C4-2B (cell line): ENCODE measurements around the gene TUBGCP2.

Experiments used
- H3K27ac ChIP-seq: fragments of 450-650 bp; 2 replicates; pipeline ENCODE4 v1.5.1; 2017
- ZFX ChIP-seq: fragments of 450-650 bp; IDR thresholded peaks from 2 replicates; pipeline ENCODE4 v1.6.1; 2017
- TF ChIP-seq, protein P1 (sequence below): fragments of 450-650 bp; conservative IDR thresholded peaks from 2 replicates; pipeline ENCODE4 v1.5.1; 2017; ENCODE audit warnings: mild to moderate bottlenecking

TUBGCP2 gene

DNA sequence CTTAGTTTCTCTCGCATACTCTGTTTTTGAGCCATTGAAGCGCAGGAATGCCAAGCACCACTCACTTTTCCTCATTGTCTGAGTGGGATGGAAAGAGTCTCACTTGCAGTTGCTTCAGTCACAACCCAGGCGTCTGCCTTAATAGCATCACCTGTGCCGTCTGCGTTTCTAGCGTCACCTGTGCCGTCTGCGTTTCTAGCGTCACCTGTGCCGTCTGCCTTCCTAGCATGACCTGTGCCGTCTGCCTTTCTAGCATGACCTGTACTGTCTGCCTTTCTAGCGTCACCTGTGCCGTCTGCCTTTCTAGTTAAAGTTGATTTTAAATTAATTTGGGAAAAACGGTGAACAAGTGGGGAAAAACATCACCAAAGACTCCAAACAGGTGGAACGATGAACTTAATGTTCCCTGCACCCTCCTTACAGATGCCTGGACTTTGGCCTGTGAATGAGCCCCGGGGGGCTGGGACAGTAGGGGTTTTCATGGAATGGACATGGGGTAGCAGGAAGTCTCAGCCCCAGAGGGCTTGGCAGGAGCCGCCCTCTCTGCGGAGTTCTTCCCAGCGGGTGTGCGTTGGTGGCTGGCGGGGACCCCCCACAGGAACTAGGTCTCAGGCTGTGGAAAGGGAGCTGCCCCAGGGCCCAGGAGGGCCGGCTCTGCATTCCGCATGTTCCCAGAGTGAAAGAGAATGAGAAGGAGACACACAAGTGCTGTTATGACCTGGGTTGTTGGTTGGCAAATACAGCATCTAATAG, 3.5 kb upstream of the TUBGCP2 start:
- TF ChIP-seq ZFX = no peak
- no peak overlapping the region for H3K27ac ChIP-seq

DNA sequence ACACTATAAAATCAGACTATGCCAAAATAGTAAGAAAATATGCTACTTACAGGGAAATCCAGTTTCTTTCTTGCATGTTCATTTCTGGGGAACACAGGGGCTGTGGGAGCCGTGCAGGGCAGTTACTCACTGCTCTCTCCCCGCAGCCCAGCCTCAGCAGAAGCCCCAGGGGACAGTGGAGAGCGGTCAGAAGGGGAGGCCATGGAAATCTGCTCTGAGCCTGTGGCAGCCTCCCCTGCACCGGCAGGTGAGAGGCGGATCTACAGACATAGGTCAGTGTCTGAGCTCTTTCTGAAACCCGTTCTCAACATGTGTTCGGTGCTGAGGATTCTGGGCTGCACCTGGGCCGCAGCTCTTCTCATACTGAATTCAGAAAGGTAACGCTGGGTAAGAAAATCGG, 2.9 kb upstream of the TUBGCP2 start:
- TF ChIP-seq, protein P1, sequence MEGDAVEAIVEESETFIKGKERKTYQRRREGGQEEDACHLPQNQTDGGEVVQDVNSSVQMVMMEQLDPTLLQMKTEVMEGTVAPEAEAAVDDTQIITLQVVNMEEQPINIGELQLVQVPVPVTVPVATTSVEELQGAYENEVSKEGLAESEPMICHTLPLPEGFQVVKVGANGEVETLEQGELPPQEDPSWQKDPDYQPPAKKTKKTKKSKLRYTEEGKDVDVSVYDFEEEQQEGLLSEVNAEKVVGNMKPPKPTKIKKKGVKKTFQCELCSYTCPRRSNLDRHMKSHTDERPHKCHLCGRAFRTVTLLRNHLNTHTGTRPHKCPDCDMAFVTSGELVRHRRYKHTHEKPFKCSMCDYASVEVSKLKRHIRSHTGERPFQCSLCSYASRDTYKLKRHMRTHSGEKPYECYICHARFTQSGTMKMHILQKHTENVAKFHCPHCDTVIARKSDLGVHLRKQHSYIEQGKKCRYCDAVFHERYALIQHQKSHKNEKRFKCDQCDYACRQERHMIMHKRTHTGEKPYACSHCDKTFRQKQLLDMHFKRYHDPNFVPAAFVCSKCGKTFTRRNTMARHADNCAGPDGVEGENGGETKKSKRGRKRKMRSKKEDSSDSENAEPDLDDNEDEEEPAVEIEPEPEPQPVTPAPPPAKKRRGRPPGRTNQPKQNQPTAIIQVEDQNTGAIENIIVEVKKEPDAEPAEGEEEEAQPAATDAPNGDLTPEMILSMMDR = no peak
- TF ChIP-seq ZFX = no peak
- H3K27ac ChIP-seq = no peak overlapping the region

DNA sequence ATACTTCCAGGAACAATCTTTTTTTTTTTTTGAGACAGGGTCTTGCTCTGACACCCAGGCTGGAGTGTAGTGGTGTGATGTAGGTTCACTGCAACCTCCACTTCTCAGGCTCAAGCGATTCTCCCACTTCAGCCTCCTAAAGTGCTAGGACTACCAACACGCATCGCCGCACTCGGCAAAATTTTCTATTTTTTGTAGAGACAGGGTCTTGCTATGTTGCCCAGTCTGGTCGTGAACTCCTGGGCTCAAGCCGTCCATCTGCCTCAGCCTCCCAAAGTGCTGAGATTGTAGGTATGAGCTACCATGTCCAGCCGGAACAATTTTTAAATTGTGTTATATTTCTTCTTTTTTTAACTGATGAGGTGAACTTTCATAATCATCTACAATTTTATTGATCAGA, 2.1 kb upstream of the TUBGCP2 start:
- peak overlapping the region; percentile 92; the same call in 1 of the 2 replicates for H3K27ac ChIP-seq
- TF ChIP-seq, protein P1 = no peak
- TF ChIP-seq ZFX = no peak

DNA sequence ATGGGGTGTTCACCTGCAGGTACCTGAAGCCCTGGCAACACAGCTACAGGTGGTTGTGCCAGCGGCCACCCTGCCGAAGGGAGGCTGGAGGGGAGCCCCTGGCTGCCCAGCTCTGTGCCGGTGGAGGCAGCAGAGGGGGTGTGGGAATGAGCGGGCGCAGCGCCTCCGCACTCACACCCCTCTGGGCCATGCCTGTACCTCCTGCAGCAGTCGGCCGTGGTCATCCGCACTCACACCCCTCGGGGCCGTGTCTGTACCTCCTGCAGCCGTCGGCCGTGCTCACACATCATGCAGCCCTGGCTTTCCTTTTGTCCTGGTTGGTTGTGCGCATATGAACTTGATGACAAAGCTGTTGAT, 1.7 kb upstream of the TUBGCP2 start:
- peak overlapping the region; percentile 92 for H3K27ac ChIP-seq
- no peak for TF ChIP-seq ZFX
- TF ChIP-seq, protein P1 = no peak

DNA sequence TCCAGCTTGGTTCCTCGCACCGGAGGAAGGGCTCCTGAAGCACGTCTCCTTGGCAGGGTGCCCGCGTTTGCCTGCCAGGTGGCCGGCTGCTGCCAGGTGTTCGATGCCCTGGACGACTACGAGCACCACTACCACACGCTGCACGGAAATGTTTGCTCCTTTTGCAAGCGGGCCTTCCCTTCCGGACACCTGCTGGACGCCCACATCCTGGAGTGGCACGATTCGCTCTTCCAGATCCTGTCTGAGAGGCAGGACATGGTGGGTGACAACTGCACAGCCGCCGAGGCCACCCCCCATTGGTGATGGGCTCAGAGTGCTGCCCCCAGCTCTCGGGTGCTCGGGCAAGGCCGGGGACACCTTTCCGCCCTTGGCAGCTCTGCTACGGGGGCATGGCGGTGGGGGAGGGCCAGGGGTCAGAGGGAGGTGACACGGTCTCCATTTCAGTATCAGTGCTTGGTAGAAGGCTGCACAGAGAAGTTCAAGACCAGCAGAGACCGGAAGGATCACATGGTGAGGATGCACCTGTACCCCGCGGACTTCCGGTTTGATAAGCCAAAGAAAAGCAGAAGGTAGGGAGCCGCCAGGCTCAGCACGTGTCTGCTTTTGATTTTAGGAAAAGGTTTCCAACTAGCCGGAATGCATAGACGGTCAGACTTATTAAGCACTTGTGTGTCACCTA, 1.2 kb upstream of the TUBGCP2 start:
- TF ChIP-seq ZFX = no peak
- TF ChIP-seq, protein P1 = no peak
- H3K27ac ChIP-seq = peak overlapping the region; percentile 92

DNA sequence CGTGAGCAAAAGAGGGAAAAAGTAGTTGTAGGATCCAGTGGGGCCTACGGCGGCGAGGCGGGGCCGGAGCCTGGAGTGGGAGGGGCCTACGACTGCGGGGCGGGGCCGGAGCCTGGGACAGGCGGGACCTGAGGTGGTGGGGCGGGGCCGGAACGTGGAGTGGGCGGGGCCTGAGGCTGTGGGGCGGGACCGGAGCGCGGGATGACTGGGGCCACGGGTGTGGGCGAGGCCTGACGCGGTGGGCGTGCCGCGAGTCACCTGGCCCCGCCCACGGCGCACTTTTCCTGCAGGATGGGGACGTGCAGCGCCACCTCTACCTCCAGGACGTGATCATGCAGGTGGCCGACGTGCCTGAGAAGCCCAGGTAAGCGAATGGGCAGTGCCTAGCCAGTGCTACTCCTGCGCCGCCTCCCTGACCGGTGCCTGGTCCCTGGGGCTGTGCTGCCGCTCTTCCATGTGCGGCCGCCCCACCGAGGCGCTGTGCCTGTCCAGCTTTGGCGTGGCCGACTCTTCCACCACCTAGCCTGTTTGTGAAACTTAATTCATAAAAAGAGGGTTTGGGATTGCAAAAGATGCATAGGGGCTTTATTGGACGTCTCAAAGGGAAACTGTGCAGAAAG, 538 bp upstream of the TUBGCP2 start:
- no peak for TF ChIP-seq ZFX
- TF ChIP-seq, protein P1 = peak; percentile 29
- peak overlapping the region; percentile 92 for H3K27ac ChIP-seq

DNA sequence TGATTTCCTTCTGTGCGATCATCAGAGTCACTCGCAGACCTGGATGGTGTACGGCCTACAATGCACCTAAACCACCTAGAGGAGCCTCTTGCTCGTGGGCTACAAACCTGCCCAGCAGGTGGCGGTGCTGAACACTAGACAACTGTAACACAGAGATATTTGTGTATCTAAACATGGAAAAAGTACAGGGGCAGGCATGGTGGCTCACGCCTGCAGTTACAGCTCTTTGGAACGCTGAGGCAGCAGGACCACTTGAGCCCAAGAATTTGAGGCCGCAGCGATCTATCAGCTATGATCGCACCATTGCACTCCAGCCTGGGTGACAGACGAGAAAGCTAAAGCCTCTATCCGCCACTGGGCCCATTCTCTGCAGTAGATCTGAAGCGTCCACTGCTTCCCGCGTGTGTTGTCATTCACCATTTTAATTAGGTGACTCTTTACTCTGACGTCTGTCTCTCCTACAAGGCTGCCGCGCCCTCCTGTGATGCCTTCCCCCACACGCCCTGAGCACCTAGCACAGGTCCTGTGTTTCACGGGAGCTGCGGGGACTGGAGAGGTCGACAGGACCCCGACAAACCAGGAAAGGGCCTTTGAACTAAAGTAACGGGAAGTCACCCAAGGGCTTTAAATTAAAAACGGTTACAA, 774 bp downstream of the TUBGCP2 start:
- no peak for TF ChIP-seq ZFX
- TF ChIP-seq, protein P1 = peak; percentile 93
- peak overlapping the region; percentile 92 for H3K27ac ChIP-seq
